GM21717 (cell line): Measurements from ENCODE around the gene SLC9A4.
A peak's percentile ranks its signal among the peaks of the same experiment; 100 is the strongest.

ENCODE experiments used
- ATAC-seq: cut with Tn5 transposase; IDR thresholded peaks from one replicate; pipeline ENCODE4 v1.9.1; 2021; ENCODE audit warnings: mild to moderate bottlenecking, moderate library complexity; ENCODE audit not compliant: unreplicated experiment

Gene SLC9A4

DNA sequence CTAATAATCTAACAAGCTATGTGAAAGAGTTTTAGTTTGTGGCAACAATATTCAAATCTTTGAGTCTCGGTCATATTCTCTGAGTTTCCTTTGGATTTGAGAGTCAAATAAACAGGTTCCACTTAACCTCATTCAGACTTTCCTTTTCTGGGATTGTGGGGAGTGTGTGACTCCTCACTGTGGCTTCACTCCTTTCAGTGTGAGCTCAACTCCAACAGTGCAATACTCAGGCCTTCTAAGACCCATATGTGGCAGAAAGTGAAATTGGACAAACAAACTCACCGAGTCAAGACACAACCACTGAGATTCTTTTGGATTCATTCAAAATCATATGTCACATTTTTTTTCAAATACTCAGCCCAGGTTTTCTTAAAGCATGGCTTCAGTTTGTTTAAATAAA lies 25.4 kb downstream of the SLC9A4 start:
- peak; percentile 67 for ATAC-seq

DNA sequence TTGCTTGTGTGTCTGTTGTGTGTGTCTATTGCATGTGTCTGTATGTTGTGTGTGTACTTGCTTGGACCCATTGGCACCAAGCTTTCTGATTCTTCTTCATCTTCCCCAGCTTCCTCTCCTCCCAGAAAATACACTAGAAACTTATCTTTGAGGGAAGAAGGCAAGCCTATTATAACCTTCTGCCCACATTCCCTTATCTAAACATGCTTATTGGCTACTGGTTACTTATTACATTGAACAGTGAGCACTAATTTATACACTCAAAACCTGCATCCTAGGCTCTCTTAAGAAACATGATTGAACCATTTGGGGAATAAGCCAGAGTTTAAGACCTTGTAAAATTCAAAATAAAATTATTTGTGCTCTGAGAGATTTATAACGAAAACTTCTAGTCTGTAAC lies 26.5 kb downstream of the SLC9A4 start:
- ATAC-seq = no peak

DNA sequence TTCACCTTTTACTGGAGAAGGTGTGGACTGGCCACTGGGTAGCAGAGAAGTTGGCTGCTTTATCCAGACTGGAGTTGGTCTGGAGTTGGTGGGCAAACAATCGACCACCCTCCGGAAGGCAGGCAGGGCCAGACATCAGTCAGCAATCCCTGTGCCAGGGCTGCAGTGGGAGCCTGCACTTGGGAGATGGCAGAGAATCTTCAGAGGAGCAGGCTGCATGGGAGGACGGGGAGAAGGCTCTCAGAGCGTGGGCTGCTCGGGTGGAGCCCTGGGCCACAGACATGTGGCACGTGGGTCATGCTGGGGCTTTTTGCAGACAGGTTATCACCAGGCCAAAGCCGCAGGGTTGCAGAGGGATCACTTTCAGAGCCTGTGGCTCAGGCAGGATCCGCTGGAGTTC lies 29.6 kb downstream of the SLC9A4 start:
- ATAC-seq = no peak

DNA sequence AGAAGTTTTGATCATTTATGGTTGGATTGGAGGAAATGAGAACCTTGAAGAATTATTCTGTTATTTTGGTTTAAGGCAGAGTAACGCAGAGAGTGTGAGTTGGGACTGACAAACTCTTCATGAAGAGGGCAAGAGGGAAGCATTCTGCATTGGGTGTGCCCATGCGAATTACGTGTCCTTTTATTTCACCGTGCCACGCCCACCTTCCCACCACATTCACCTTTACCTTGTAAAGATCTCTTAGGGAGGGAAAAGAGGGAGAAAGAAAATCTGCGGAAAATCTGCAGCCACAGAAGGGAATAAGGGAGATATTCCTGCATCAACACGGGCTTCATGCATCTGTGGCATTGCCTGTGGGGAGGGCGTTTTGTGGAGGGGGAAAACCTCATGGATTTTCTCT lies 31.8 kb downstream of the SLC9A4 start:
- ATAC-seq = no peak

DNA sequence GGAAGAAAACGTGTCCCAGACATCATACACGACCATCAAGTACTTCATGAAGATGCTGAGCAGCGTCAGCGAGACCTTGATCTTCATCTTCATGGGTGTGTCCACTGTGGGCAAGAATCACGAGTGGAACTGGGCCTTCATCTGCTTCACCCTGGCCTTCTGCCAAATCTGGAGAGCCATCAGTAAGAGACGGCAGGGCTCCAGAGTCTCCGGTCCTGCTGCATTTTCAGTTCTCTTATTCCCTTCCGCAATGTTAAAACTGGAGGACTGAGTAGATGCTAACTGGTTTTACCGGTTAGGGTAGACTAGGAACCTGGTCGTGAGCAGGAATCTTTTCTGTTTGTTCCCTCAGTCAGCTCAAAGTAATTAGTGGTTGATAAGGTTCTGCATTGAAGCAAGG lies 32.3 kb downstream of the SLC9A4 start:
- ATAC-seq = no peak

DNA sequence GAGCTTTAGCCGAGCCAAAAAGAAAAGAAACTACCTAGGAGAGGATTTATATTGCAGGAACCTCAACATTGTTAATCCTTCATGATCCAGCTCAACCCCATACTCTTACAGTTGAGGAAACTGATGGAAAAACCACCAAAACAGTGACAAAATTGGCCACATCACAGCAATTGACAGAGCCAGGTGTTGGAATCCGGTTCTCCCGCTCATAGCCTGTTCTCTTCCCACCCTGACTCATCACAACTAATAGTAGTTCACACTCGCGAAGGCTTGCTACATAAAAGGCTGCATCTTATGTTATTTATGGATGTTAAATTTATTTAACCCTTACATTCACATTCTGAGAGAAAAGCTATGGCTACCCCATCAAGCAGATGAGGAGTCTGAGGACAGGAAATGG lies 33.7 kb downstream of the SLC9A4 start:
- ATAC-seq = no peak

DNA sequence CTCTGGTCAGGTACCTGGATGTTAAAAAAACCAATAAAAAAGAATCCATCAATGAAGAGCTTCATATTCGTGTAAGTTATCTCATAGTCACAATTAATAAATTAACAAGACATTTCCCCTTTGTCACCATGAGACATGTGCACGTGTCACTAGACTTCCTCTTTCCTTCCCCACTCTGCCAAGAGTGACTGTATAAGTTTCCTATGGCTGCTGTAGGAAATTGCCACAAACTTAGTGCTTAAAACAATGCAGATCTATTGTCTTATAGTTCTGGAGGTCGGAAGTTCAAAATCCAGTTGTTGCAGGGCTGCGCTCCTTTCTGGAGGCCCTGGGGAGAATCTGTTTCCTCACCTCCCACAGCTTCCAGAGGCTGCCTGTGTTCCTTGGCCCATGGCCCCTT lies 35.8 kb downstream of the SLC9A4 start:
- no peak for ATAC-seq

DNA sequence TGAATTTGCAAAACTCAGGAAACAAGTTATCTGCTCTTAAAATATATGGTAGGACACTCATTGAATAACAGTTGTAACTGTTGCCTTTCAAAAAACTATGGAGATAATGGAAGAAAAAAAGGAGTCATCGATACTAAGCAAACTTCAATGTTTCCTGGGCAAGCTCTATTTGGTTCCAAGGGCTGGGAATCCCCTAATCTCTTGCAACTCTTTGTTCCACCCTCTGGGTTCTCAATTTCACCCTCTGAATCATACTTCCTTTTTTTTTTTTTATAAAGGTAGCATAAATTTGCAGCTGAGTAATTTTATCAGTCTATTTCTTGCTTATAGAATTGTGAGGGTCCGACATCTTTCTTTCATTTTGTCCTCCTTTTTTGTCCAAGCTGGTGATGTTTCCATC lies 36.7 kb downstream of the SLC9A4 start:
- ATAC-seq = no peak

DNA sequence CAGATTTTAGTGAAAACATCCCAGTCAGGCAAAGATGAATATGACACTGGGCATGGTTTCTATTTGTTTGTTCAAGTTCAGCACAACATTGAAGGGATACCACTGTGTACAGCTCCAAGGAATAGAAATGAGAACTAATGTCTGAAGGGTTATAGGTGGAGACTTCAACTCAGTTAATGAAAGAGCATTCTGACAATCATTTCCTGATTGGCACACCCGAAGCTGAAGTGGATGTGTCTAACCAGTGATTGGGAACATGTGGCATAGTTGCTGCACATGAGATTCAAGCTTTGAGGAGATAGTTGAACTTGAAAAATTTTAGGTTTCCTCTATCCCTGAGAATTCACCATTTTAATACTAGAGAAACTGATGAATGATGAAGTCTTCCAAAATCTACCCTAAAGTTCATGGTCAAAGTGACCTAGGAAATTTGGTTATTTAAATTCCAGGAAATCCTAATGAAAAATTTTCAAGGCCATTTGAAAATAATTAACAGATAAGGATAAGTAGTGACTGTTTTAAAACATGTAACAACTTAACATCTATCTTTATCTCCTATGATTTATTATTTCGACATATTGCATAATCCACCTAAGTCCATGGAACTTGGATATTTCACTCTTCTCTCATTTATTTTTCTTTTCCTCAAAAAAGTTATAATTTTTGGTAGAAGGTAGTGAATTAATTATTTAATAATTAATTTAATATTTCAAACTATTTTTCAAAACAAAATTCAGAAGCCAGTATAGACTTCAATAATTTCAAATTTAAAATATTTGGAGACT lies 38.0 kb downstream of the SLC9A4 start:
- no peak for ATAC-seq

DNA sequence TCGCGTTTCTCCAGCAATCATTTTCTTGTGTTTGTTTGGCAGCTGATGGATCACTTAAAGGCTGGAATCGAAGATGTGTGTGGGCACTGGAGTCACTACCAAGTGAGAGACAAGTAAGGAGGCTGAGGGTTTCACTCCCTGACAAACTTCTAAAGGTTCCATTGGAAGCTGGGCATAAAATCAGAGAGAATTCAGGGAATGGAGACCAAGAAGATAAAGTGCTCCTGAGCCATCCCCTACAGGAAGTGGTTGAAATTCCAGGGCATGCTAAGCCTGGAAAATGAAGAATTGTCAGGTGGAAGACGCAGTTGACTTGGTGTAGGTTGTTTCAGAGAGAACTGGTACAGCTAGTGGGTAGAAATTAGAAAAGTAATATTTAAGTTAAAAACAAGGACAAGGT lies 39.1 kb downstream of the SLC9A4 start:
- no peak for ATAC-seq

DNA sequence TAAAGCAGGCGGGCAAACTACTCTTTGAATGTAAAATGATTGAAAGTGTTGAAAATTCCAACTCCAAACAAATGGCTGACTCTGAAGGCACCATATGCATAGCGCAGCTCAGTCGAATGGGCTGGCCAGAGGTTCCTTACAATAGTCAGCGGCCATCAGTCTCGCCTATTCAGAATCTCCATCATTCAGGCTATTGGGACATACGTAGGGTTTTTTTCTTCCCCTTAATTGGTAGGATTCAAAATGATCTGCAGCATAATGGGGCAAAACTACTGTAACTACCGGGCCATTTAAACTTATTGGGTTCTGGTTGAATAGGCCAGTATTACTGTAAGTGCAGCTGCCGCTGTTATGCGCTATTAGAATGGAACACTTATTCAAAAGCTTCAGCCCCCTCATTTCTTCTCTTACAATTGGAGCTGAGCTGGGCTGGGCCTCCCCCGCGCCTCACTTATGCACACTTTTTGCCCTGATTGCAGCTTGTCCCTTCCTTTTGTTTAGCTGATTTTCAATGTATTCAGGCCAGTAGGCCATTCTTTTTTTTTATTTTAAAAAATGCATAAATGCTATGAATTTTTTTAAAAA lies 40.4 kb downstream of the SLC9A4 start:
- no peak for ATAC-seq

DNA sequence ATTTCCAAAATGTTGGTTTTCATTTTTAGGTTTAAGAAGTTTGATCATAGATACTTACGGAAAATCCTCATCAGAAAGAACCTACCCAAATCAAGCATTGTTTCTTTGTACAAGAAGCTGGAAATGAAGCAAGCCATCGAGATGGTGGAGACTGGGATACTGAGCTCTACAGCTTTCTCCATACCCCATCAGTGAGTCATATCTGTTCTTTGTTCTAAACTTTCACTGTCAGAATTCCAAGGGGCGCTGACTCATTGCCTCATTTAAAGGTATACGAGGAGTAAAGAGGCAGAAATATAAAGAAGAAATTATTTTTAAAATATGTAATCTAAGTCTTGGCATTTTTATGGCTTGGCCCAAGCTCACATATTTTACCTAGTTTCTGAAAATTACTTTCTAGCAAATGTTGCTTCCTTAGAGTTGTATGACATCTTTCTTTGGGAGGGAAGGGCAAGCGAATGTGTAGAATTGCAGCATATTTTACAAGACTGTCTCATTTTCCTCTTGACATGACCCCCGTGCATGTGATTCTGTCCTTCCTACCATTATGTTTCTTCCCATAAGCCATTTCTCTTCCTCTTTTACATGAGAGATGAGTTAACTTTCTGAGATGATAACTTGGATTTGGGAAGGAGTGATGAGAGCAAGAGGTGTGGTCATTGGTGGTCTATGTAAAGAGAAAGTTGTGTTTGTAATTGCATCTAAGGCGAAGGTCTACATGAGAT lies 41.2 kb downstream of the SLC9A4 start:
- ATAC-seq = no peak

DNA sequence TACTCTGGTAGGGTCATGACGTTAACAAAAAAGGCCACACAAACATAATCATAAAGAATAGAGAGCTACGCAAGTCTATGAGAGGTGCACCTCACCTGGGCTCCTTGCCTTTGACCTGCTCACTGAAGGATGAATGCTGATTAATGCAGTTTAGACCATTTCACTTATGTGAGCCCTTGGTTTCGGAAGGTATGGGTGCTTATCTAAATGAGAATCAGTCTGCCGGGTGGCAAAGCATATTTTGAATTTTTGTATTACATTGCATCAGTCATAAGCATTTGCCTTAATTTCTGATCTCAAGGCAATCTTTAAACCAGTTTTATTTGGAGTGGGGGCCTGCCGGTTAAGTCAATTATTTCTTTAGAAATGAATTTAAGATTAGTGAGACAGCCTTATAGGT lies 42.8 kb downstream of the SLC9A4 start:
- no peak for ATAC-seq

DNA sequence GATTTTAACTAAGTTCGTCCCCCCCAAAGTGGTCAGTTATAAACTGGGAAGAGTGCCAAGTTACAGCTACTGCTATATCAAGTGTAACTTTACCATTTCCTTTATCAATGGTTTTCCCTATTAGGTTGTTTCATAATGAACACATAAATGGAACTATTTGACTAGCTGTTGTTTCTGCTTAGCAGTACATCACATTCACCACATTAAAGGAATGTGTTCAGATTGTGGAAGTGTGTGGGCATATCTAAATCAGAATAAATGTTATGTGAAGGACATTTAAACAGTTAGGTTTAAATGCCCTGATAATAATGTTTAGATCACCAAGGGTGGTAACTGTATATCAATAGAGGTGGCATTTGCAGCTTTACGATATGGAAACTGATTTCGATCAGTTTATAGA lies 45.1 kb downstream of the SLC9A4 start:
- no peak for ATAC-seq

DNA sequence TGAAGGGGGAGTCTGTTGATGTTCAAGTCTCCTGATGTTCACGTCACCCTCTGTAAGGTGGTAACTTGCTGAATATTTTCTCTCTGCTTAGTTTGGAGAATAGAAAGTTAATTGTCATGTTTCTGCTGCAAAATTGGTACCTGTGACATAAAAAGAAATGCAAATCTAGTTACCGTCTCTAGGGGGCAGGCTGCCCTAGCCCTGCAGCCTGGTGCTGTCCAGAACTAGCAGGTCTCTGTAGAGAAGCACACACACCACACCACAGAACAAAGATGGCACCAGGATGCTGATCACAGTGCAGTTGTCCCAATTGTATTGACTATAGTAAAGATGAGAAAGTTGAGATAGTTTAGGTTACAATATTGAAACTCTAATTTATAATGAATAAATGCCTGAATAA lies 47.0 kb downstream of the SLC9A4 start:
- ATAC-seq = peak; percentile 78

DNA sequence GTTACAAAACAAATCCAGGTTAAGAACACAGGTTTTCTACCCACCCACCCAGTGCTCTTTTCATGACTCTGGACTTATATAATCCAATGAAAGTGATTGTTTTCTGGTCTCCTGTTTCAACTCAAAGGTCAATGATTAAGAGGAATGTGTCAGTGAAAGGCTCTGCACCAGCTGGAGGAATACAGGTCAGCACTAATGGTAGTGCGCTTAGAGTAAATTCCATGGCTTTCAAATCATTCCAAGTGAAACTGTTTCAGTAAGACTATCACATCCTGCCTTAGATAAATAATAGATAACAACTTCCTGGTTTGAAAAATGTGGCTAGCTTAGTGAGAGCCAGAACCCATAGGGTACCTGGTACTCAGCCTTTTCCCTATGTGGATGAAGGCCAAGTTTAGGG lies 47.8 kb downstream of the SLC9A4 start:
- no peak for ATAC-seq

DNA sequence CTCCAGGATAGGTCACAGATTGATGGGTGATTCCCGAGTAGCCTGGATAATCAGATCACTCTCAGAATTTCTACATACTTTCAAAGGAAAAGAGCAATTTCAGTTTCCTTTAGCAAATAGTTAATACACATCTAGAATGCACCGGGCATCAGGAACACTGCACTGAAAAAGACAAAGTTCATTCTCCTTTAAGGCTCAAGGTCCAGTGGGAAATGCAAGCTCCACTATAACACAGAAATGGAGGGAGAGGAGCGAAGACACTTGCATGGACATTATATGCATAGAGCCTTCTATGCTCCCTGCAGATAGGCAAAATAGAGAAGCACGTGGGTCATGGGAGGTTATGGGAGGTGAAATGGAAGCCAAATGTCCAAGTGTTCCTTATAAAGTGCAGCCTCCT lies 49.1 kb downstream of the SLC9A4 start:
- ATAC-seq = no peak

DNA sequence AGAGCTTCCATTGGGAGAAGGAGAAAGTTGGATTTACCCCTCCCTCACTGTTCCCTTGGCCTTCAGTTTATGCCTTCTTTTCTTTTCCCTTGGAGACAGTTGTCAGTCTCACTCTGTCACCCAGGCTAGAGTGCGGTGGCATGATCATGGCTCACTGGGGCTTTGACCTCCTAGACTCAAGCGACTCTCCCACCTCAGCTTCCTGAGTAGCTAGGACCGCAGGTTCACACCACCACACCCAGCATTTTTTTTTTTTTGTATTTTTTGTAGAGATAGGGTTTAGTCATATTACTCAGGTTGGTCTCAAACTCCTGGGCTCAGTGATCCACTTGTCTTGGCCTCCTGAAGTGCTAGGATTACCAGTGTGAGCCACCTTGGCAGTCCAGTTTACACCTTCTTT lies 49.9 kb downstream of the SLC9A4 start:
- ATAC-seq = no peak

DNA sequence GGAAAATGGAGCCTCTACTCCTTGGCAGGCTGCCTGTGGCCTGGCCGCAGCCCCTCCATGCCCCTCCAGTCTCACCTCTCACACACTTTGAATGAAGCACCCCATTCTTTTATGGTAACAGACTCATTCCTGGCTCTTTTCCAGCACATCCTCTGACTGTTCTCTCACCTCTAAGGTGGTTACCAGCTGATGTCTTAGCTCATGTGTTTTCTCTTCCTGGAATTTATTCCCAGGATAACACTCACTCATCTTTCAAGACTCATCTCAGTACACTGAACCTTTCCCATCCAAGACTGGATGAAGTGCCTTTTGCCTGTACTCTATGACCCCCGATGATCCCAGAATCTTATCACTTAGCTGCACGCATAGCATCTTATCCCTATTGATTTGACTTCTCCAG lies 50.6 kb downstream of the SLC9A4 start:
- ATAC-seq = no peak

DNA sequence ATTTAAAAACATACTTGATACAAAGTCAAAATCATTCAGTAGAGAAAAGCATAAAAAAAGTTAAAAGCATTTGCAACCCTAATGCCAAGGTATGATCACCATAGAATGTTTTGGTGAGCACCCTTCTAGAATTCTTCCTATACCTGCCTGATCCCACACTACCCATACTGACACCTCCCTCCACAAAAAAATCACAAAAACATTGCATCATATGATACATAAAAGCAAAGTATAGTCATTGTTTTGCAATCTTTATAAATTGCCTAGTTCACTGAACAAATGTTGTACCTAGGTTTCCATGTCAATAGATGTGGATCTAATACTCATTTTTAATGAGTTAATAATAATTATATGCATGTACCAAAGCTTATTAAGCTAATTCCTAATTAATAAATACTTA lies 54.1 kb downstream of the SLC9A4 start:
- ATAC-seq = no peak

DNA sequence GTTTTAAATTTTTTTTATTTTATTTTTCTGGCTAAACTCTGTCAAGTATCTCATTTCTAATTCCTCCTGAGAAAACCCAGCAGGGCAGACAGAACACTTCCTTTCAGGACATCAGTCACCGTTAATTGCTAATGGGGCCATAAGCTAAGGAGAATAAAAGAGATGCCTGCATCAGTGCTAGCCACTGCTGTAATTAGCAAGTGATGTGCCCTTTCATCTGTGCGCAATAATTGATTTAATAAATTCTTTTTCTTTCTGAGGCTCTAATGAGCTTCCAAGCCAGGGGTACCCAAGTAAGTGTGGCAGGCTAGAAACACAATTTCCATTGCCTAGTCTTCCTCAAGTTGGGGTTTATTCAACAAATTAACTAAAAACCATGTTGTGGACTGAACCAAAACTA lies 65.5 kb downstream of the SLC9A4 start:
- ATAC-seq = no peak

DNA sequence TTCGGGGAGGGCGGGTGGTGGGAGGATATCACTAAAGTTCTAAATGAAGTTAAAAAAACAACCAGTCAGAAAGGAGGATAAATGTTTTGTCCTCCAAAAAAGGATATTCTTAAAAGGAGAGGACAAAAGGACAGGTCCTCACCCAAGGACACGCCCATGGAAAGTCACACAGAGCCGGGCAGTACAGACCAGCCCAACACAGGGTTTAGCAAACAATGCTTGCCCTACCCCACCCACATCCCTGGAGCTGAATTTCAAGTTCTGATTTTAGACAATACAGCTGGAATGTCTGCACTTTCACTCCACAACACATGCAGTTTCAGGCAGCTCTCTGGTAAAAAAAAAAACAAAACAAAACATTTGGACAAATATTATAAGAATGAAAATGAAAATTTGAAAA lies 67.9 kb downstream of the SLC9A4 start:
- no peak for ATAC-seq
